ENCODE data around the gene PPM1L. TPM values are rescaled to one million over a fixed set of nuclear protein-coding genes. Genes with fewer than 3 reads are reported as not detected.

PPM1L gene
- polyA plus RNA-seq, 4 donors = 7.3 to 9.4 (median 8.4) TPM

DNA sequence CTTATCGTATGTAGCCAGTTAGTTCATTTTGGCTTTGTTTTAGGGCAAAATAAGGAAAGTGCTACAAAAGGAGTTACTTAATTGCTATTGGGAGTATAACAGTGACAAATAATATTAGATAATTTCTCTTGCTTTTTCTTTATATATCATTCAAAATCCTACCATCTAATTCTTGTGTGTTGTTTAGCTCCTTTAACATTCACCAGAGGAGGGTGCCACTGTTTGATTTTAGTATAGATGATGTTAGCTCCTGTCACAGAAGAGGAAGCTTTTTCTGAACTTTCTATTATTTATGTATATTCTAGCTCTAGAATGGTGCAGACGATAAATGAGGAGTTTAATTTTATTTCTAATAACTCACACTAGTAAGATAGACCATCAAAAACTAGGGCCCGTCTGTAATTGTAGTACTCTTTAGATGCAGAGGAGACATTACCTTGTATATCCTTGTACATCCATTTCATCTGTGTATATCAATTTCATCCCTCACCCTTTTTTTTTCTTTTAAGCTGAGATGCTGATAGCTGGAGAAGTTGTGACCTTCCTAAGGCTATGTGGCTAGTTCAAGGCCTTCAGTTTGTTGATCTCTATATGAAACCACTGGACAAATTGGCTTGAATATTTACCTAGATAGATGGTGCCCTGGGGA is 3.0 kb downstream of the PPM1L start:
- no peak for DNase-seq (ENCODE audit: low read depth in 4 of 4, low spot score in 3 of 4)

DNA sequence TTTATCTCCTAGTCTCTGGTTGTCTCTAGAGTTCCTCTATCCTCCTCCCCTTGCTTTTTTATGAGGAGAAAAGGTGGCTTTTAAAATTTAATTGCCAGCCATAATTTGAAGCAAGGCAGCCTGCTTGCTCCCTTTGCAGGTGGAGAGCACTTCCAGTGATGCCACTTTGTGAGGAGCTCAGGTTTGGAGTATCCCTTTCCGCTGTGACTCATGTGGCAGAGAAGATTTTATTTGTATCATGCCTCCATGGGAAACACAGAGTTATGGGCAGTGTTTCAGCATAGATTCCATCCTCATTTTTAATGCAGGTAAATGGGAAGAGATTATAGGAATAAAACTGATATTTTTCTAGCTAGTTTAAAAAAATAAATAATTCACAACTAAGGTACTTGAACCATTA is 7.0 kb downstream of the PPM1L start:
- DNase-seq (ENCODE audit: low read depth in 4 of 4, low spot score in 3 of 4) = no peak

GRCh38 chr3:160765211-160765610 is 9.2 kb downstream of the PPM1L start:
- no peak for DNase-seq (ENCODE audit: low read depth in 4 of 4, low spot score in 3 of 4)

- DNase-seq (ENCODE audit: low read depth in 4 of 4, low spot score in 3 of 4) = no peak
Observed at GRCh38 chr3:160768031-160768430, 12.0 kb downstream of the PPM1L start.

GRCh38 chr3:160768918-160769317 is 12.9 kb downstream of the PPM1L start:
- no peak for DNase-seq (ENCODE audit: low read depth in 4 of 4, low spot score in 3 of 4)

- DNase-seq (ENCODE audit: low read depth in 4 of 4, low spot score in 3 of 4) = no peak
Observed at GRCh38 chr3:160771811-160772459, 15.9 kb downstream of the PPM1L start.

DNA sequence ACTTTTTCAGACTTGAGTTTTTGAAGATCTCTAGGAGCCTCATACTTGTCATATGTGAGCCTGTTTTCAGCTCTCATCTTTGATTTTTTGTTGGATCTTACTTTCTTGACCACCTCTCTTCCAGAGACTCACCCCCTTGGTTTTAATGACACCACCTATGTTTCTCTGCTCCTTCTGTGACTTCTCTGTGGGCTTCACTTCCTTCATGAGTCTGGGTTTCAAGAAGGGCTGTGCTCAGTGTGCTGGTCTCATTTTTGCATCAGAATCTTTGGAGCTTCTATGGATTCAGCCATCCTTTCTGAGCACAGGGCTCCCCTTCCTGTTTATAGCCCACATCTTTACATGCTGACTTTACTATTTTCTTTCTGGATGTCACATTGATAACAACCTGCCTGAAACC is 17.7 kb downstream of the PPM1L start:
- DNase-seq (ENCODE audit: low read depth in 4 of 4, low spot score in 3 of 4) = no peak

- no peak for DNase-seq (ENCODE audit: low read depth in 4 of 4, low spot score in 3 of 4)
Observed at GRCh38 chr3:160774172-160774571, 18.1 kb downstream of the PPM1L start.

DNA sequence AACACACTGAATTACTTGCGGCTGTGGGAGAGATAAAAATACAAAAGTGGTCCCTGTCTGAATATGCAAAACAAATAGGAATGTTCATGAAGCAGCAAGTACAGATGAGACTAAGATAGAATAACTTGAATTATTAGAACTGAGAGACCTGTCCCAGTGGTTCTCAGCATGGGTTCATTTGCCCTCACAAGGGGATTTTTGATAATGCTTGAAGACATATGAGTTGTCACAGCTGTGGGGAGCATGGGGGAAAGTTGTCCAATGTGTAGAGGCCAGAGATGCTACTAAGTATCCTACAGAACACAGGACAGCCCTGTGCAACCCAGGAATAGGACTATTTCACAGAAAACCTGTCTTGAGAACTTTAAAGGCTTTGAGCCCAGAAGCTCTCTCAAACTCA is 22.4 kb downstream of the PPM1L start:
- DNase-seq (ENCODE audit: low read depth in 4 of 4, low spot score in 3 of 4) = no peak

- no peak for DNase-seq (ENCODE audit: low read depth in 4 of 4, low spot score in 3 of 4)
Observed at GRCh38 chr3:160779040-160779439, 23.0 kb downstream of the PPM1L start.

GRCh38 chr3:160780245-160780644 is 24.2 kb downstream of the PPM1L start:
- DNase-seq (ENCODE audit: low read depth in 4 of 4, low spot score in 3 of 4) = no peak

DNA sequence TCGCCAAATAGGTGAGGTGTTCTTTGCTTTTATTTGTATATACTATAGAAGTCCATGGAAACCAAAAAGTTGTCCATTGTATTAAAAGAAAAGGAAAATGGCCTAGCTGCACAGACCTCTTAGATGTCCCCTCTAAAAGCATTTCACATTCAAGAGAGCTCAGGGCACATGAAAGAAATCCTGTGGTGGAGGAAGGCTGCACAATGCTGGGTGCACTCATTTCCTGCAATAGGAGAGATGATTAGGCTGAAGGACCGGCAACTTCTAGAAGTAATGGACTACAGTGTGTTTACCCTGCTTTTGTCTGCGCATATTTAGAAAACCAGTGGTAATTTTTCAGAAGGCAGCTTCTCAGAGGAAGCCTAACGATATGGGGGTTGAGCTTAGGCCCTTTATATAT is 25.4 kb downstream of the PPM1L start:
- DNase-seq (ENCODE audit: low read depth in 4 of 4, low spot score in 3 of 4) = no peak

- DNase-seq (ENCODE audit: low read depth in 4 of 4, low spot score in 3 of 4) = no peak
Observed at GRCh38 chr3:160781863-160782262, 25.8 kb downstream of the PPM1L start.

DNA sequence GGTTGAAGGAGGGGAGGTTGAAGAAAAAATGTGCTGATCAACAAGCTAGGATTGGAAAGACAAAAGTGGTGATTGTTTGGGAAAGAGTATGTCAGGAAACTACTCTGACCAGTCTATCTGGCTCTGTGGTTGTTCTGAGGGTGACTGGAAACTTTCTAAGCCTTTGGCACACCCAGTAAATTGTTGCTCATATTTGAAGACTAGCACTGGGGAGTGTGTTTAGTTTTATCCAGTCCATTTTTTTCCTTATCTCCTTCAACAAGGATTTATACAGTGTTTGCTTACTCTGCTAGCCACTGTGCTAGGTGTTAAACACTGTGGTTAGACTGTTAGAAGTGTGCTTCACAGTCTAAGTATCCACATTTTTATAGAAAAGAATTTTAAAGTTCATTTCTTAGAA is 28.8 kb downstream of the PPM1L start:
- no peak for DNase-seq (ENCODE audit: low read depth in 4 of 4, low spot score in 3 of 4)

DNA sequence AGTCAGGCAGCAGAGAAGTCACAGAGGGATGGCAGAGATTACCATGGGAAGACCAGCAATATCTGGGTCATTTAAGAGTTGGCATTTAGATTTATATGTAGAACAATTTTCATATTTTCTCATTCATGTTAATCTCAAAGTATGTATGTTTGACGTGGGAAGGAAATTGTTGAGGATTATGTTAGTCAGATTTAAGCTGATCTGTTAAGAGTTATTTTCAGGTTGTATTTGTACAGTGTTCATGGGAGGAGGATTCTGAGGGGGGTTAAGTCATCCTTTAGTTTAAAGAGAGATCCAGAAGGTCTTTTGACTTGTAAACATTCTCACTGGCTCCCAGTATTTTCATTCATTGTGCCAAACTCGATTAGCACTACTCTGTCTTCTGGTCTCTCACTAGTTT is 34.7 kb downstream of the PPM1L start:
- DNase-seq (ENCODE audit: low read depth in 4 of 4, low spot score in 3 of 4) = no peak

DNA sequence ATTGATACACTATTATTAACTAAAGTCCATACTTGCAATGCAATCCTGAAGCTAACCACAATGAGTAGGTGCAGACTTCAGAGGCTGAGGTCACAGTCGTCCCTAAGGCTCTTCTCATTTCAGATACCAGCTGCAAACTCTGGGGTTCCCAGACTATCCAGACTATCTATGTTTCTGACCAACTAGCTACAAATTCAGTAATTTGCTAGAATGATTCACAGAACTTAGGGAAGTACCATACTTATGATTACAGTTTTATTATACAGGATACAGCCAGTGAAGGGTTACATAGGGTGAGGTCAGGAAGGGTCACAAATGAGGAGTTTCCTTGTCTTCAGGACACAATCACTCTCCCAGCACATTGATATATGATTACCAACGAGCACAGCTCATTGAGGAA is 36.5 kb downstream of the PPM1L start:
- no peak for DNase-seq (ENCODE audit: low read depth in 4 of 4, low spot score in 3 of 4)

GRCh38 chr3:160793722-160794252 is 37.8 kb downstream of the PPM1L start:
- DNase-seq (ENCODE audit: low read depth in 4 of 4, low spot score in 3 of 4) = no peak

GRCh38 chr3:160796089-160796812 is 40.2 kb downstream of the PPM1L start:
- no peak for DNase-seq (ENCODE audit: low read depth in 4 of 4, low spot score in 3 of 4)

GRCh38 chr3:160796813-160797164 is 40.8 kb downstream of the PPM1L start:
- DNase-seq (ENCODE audit: low read depth in 4 of 4, low spot score in 3 of 4) = no peak

- no peak for DNase-seq (ENCODE audit: low read depth in 4 of 4, low spot score in 3 of 4)
Observed at GRCh38 chr3:160797356-160797755, 41.3 kb downstream of the PPM1L start.

DNA sequence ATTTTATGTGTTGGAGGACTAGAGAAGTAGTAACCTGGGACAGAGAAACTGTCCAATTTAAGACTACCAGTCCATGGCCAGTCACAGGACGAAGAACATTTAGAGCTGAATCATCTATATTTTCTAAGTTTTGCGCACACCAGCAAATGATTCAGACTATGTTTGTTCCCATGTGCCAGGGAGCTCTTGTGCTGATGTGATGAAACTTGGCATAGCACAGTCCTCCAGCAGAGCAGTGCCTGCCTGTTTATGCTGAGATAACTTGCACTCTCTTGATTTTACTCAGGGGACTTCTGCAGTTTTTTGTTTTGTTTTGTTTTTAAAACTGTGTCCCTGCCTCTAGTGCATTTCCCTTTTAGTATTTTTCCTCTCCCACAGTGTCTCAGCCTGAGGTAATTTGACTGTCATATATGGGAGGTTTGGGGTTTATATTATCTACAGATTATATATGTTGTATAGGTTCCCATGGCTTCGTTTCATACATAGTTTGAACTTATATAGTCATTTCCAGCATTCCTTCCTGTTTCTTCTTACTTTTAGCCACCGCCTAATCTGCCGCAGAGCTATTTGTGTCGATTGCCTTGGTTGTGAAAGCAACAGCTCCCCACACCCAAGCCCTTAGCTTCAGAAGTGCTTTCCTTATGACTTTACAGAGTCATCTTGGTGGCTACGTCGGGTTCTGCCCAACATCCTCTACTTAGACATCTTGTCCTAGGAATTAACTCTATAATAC is 45.5 kb downstream of the PPM1L start:
- DNase-seq (ENCODE audit: low read depth in 4 of 4, low spot score in 3 of 4) = no peak
